8988T (cell line): ENCODE data around the gene C19orf44.

Experiments used
- DNase-seq: peaks from one replicate; pipeline ENCODE4 v3.0.0; 2011

The C19orf44 gene

DNA sequence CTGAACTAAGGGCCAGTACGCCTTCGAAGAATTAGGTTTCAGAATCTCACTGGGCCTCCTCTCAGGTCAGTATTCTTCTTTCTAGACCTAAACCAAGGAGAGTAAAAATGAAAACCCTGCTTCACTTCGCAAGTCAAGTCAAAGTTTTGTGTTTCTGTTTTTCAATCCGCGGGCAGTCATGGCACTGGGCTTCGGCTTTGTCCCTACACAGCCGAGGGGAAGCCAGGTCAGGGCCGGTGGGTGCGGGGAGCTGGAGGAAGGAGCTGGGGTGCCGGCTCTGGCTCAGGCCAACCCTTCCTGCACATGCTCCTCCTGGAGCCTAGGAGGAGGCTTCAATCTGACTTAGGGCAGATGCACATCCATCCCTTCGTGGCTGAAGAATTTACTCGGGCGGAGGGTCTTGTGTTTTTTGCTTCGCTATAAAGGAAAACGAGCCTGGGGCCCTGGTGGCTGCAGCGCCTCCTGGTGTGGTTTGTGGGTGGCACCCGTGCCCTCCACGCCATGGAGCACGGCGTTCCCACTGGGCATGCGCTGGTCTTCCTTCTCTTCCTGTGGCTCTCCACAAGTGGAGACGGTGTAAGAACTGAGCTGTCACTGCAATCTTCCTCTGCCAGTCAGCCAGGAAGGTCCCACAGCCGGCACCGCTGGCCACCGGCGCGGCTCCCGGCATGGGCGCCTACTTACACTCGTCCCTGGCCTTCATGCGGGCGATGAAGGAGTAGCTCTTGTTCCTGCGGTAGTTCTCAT is 22.5 kb downstream of the C19orf44 start:
- peak; percentile 45 for DNase-seq

DNA sequence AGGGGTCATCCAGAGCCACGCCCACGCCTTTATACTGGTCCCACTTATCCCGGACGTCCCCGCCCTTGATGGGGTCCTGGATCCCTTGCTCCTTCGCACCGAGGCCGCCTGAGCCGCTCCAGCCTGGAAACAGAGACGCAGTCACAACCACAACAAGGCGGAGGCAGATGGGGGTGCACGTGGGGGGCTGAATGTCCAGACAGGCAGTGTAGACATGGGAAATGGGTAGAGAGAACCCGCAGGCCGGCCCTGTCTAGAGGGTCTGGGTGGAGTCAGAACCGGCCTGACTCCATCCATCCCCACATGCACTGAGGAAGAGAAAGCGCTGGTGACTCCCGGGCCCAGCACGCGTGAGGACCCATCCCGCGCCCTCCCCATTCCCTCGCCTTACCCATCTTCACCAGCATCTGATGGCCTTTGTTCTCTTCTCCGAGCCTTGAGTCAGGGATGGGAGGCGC is 23.1 kb downstream of the C19orf44 start:
- DNase-seq, result no peak

DNA sequence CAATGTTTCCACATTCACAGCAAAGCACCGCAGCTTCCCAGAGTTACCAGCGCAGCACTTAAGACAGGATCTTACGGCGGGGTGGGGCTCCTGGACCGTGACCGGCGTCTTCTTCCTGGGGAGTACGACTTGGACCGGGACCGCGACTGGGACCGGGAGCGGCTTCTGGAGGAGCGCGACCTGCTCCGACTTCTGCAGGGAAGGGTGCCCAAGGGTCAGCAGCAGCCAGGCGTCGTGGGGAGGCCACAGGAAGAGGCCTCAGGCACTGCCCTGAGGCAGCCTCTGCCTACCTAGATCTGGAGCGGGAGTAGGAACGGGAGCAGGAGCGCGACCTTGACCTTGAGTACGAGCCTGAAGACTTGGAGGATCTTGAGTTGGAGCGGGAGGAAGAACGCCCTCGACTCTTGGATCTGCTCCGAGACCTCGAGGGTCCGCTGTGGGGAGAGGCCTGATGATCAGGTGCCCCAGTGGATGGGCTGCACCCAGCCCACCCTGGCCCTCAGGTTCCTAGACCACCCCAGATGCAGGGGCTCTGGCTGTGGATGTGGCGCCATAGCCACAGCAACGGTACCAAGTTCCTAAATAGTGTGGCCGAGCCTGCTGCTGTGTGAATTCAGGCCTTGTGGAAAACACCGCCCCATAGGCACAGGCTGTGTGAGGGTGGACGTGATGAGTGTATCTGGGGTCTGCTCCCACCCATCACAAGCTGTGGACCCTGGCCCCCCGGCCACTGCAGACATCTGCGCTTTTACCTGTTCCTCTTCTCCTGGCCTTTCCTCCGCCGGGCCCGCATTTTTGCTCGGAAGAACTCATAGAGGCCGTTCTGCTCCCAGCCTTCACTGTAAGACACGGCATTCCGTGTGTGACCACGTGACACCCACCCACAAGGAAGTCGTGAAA is 24.1 kb downstream of the C19orf44 start:
- peak; percentile 17 for DNase-seq

DNA sequence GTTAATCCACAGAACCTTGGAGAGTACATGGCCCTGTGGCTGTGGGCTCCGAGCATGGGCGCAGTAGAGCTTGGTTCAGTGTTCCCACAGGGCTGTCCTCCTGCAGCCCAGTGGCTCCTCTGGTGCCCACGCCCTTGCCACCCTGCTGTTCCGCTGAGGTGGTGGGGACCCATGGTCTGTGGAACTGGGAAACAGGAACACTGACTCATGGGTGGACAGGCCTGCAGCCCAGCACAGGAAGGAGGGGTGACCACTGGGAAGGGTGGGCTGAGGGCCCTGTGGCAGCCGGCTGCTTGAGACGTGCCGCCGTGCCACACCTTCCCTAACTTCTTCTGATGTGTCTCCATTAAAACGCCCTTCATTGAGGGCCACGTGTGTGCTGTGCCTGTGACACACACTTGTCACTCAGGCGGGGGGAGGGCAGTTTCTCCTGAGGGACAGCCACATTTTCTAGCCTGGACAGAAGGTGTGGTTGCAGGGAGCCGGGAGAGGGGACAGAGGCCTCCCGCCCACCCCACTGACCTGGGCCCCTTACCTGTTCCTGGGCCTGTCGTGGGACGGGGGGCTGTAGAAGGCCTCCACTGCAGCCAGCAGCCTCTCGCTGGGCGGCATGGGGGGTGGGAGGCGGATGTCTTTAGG is 24.9 kb downstream of the C19orf44 start:
- peak; percentile 31 for DNase-seq

DNA sequence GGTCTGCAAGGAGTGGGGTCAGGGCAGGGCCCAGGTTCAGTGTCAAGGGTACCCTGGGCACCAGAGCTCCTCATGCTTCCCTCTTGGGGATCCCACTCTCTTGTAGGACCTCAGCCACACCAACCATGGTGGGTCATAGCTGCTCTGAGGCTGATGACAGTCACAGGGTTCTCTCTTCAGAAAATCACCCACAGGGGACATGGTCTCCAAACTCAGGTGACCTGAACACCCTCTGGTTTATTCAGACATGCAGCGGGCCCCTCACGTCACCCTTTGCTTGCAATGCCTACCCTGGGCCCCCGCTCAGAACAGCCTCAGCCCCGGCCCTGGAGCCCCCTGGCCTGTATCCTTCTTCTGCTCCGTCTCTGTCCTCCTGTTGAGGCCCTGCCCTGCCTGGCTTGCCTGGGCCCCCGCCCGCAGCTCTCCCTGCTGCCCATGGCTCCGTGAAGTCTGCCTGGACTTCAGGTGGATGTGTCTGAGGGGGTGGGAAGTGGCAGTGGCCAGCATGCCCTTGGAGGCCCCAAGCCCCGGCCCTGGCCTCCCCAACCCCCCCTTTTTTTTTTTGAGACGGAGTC is 25.6 kb downstream of the C19orf44 start:
- DNase-seq, result peak; percentile 16

DNA sequence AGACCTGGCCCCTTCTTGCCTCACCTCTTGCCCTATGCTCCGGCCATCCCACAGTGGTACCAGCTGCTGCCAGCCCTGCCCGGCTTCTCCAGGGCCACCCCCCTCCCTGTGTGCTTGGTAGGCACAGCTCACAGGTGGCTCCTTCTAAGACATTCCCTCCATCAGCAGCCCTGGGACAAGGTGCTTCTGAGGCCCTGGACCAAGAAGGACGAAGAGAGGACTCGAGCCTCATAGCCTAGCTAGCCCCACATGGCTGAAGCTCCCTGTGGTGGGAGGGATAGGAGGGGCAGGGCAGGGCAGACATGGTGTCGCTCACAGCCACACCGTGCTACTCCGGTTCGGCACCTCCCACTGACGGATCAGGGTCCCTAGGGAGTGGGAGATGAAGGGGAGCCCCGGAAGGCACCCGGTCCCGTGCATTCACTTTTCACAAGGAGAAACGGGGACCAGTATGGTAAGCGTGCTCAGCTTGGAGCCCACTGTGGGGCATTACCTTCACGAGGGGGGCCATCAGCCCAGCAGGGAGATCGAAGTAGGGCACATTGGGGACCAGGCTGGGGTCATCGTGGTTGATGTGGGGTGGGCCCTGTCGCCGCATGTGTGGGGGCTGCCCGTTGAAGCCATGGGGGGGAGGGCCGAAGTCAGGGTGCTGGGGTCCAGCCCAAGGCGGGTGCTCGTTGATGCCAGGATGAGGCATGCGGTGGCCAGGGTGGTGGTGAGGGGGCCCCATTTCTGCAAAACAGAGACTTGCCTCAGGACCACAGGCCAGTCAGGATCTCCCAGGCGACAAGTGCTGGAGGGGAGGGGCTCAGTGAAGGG is 26.6 kb downstream of the C19orf44 start:
- DNase-seq, result peak; percentile 18

DNA sequence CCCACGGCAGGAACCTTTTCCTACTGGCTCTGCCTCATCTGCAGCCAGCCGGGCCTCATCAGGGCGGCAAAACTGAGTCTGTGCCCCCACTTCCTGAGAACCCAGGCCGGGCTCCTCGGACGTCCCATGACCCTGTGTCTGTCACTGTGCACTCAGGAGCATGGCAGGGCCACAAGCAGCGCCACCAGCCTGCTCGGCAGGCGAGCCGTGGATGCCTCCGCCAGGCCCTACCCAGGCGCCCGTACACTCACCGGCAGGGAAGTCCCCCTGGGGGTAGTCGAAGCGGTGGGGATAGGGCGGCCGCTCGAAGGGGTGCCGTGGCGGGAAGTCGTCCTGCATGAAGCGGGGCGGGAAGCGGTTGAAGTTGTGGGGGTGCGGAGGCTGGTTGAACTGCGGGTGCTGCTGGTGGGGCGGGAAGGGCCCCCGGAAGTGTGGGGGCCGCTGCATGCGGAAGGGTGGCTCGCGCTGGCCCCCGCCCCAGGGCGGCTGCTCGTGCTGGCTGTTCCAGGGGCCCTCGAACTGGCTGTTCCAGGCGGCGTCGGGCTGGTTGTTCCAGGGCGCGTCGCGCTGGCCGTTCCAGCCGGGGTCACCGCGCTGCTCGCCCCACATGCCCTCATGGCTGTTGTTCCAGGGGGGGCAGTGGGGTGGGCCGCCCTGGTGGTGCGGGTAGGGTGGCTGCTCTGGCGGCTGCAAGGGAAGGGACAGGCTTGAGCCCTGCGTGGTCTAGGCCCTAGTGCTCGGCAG is 29.0 kb downstream of the C19orf44 start:
- no peak for DNase-seq

DNA sequence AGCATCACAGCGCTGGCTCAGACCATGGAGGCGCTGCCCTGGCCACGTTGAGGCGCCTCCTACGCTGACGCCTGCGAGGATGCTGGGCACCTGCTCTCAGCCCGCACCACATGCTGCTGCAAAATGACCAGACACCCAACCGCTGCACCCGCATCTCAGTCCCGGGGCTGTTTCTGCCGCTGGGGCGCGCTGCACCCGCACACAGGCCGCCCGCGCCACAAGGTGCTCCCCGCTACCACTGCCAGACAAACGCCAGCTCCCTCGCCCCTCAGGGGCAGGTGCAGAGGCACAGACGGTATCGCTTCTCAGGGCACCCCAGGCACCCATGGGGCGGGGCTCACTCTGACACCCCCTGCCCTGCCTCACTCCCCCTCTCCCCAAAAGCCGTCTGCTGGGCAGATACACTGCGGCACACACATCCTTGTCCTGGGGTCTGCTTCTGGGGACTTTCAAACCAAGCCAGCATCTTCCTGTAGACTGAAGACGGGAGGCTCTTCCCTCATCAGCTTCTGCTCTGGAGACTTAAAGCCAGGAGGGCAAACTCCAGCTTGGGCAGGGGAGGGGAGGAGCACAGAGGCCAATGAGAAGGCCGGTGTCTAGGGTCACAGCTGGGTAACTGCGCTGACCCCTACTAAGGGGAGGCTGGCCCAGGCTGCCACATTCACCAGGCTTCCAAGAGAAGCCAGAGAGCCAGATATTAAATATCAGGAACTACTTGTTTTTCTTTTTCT is 29.7 kb downstream of the C19orf44 start:
- DNase-seq, result no peak

DNA sequence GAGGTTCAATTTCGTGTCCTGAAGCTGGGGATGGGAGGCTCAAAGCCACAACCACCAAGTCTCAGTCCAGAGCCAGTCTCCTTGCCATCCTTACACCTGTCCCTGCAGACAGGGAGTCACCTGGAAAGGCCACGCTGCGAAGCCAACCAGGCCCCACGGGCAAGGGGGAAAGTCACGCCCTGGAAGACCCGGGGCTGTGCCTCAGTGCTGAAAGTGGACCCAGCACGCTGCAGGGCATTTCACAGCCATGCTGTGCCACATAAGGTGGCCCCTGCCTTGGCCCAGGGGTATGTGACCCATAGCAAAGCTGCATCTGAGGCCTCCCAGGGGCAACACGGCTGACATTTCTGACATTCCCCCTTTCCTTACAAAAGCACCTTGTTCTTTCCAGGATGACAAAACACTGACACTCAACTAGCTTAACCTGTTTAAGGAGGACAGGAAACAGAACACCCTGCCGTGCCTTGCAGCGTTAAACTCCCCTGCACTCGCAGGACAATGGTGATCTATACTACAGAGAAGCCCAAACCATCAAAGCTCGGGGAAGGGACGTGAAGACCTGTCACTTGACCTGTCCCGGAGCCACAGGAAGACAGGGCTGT is 31.2 kb downstream of the C19orf44 start:
- no peak for DNase-seq

DNA sequence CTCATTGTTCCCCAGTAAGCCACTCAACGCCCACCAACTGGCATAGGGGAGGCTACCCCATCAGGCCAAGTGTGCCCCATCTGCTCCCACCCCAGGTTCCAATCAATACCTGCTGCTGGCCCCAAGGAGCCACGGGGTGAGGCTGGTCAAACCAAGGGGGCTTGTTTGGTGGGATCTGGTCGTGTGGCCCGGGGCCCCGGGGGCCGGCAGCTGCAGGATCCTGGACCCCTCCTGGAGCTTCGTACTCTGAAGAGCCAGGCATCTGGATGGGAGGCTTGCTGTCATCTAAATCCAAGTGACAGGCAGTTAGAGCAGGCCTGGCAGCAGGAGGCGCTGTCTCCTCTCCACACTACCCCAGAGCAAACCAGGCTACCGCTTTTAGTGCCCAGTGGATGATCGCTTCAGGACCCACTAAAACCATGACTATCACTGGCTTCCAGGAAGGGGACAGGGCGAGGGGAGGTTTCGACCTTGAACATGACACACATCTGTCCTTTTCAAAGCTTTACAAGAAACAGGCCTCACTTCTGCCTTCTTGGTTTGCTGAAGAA is 31.9 kb downstream of the C19orf44 start:
- peak; percentile 73 for DNase-seq

DNA sequence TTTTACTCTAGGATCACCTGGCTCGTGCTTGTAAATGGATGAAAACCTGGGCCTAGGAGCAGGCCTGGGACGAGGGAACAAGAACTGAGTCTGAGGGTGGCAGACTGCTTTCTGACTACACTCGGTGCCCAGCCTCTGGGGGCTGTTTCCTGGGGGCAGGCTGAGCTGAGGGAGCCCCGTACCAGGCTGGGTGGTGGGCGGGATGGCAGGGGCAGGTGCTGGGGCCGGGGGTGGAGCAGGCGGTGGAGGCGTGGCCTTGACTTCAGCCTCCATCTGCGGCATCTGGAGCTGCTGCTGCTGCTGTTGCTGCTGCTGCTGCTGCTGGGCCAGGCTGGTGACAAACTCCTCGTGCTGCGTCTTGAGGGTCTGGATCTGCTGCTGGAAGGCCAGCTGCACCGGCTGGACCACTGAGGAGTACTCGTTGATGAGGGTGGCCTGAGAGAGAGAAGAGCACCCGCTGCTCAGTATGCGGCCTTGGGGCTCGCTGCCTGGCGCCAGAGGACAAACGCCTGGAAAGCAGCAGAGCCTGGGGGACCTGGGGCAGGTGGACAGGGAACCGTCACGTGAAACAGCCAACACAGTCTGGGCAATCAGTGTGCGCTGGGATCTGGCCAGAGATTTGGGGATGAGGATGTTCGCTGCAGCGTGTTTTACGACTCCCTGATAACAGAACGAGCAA is 33.4 kb downstream of the C19orf44 start:
- no peak for DNase-seq

DNA sequence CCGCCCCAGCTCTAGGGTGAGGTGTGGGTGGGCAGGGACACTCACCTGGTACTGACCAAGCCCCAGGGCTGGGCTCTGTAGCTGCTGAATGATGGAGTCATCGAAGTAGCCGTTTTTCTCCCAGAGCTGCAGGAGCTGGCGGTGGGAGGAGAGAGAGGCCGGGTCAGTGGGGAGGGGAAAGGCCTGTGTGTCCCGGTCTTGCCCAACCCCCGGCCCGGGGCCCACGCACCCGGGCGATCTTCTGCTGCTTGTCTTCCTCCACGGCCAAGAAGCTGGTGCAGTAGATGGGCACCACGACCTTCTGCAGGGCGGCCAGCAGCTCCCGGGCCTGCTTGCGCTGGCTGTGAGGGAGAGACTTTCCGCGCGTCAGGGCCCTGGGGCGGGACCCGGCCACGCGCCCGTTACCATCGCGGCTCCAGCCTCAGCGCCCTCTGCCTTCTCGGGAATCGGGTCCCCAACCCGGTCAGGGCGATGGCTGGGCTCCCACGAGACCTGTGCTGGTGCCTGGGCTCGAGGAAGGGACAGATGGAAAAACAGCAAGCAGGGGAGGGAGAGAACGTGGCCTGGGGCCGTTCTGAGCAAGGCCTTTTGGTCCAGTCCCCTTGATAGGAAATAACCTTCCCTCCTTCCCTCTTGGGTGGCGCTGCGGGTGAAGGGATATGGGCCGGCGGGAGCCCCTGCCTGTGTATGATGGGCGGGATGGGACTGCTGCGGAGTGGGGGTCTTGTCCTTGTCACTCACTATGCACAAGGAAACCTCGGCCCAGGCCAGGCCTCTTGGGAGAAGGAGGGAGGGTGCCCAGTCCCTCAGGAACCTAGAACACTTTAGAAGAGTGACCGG is 34.6 kb downstream of the C19orf44 start:
- DNase-seq, result no peak

DNA sequence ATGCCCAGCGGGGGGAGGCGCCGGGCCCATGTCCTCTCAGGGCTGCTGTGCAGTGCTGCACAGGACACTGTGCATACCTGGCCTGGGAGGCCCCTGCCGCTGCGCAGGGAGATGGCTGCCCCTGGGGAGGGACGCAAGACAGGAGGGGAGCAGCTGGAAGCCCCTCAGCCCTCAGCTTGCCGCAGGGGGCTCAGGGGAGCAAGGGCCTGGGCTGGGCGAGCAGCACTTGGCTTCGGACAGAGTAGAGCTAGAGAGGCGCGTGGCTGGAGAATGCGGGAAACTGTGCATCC is 35.1 kb downstream of the C19orf44 start:
- DNase-seq, result no peak

DNA sequence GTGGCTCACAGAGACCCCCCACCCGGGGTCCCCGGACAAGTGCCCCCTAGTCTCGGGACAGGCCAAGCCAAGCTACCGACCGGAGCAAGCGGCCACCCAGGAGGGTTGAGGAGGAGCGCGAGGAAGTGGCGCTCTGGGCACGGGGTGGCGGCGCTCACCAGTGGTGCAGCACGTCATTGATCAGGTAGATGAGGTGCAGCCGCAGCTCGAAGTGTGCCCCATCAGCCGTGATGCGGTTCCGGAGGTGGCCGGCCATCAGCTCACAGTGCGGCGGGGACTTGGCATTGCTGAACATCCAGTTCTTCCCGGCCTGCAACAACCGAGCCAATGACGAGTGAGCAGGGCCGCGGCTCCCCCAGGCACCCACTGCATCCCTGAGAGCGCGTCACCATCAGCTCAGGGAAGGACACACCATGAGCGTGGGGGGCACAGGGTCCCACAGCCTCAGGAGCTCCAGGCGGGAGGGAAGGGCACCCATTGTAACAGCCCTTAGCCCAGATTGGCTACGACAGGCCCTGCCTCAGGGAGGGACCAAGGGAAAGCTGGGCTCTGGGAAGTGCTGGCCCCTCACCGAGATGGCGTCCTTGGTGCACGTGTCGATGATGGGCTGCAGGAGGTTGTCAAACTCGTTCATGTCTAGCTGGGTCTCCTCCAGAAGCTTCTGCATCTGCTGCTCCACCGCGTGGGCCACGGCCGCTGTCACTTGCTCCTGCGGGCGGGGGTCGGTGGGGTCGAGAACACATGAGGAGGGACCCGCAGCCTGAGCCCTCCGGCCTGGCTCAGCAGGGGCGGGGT is 36.4 kb downstream of the C19orf44 start:
- DNase-seq, result no peak

DNA sequence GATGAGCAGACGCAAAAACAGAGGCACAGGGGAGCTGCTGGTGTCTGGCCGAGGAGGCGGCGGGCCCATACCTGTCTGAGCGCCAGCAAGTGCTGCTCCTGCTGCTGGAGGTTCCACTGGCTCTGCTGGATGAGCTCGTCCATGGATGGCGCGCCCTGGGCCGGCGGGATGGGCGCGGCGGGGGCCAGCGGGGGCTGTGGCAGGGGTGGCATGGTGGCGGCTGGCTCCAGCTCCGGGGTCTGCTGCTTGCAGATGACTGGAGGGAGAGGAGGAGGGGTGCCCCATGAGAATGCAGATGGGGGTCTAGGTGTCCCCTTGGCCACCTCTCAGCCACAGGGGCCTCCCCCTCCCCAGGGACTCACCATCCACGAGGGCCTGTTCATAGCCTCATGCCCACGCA is 39.2 kb downstream of the C19orf44 start:
- no peak for DNase-seq

DNA sequence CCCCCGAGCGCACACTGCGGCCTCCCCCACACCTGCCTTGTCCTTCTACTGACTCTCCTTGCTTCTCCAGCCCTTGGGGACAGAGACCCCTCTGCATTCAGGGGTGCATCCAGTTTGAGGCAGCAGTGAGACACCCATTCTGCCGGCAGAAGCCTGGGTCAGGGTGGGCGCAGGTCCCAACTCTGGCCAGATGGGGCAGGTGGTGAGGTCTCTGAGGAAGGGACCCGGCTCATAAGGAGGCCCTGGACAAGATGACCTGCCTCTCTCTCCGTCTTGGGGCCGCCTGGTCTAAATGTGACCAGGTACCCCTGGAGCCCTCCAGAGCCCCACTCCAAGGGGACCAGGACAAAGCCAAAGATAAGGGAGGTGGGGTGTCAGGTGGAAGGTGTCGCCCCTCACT is 39.9 kb downstream of the C19orf44 start:
- peak; percentile 70 for DNase-seq

DNA sequence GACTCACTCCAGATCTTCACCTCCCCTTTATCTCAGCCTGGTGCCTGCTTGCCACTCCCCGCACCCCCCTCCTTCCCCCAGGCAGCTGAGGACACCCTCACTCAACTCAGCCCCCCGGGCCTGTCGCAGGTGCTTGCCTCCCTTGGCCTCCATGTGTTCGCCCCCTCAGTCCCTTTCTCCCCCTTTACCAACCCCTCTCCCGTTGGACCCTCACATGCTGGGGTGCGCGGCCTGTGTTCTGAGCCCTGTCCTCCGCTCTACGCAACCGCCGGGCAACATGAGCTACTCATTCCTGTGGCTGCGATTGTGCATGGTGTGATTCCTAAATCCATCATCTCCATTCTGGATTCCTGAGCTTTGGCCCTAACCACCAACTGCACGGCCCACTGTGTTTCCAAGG is 40.9 kb downstream of the C19orf44 start:
- DNase-seq, result no peak

DNA sequence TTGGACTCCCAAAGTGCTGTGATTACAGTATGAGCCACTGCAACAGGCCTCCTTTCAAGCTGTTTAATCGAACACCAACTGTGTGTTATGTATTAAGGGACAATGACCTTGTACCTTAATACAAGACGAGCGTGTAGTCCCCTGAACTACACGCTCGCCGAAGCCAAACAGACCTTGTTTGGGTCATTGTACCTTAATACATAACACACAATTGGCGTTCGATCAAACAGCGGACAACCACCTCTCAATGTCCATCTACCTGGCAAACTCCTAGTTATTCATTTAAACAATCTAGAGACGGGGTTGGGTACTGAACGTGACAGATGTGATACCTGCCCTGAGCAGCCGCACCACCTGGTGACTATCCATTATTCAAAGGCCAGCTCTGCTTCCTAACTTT is 44.8 kb downstream of the C19orf44 start:
- DNase-seq, result no peak
